GM21528 (cell line): ENCODE results near the gene ADGRF4.
"Not testable (repeated sequence)": the region's sequence is repeated elsewhere in the genome, so short reads cannot be mapped to it uniquely, and the experiment has no call there.

Experiments used
- ATAC-seq: cut with Tn5 transposase; IDR thresholded peaks from one replicate; pipeline ENCODE4 v1.9.1; 2021; ENCODE audit warnings: mild to moderate bottlenecking, moderate library complexity; ENCODE audit not compliant: unreplicated experiment, low FRiP score

The ADGRF4 gene

GRCh38 chr6:47733879-47734558 is 35.6 kb downstream of the ADGRF4 start:
- ATAC-seq: peak; percentile 75

GRCh38 chr6:47734831-47735481 is 36.6 kb downstream of the ADGRF4 start:
- no peak for ATAC-seq

GRCh38 chr6:47736083-47736700 is 37.8 kb downstream of the ADGRF4 start:
- ATAC-seq: no peak

- ATAC-seq: no peak
These were observed 39.0 kb downstream of the ADGRF4 start for GRCh38 chr6:47737406-47737805.

- ATAC-seq: no peak
These were observed 42.3 kb downstream of the ADGRF4 start for GRCh38 chr6:47740714-47741113.

- ATAC-seq: no peak
These were observed 43.4 kb downstream of the ADGRF4 start for GRCh38 chr6:47741807-47742206.

- no peak for ATAC-seq
These were observed 45.4 kb downstream of the ADGRF4 start for GRCh38 chr6:47743744-47744143.

- not testable (repeated sequence) for ATAC-seq
These were observed 46.9 kb downstream of the ADGRF4 start for GRCh38 chr6:47745269-47745668.

GRCh38 chr6:47749757-47750156 is 51.4 kb downstream of the ADGRF4 start:
- no peak for ATAC-seq

- ATAC-seq: no peak
These were observed 54.4 kb downstream of the ADGRF4 start for GRCh38 chr6:47752801-47753200.

- ATAC-seq: no peak
These were observed 61.0 kb downstream of the ADGRF4 start for GRCh38 chr6:47759364-47759763.

- ATAC-seq: no peak
These were observed 64.1 kb downstream of the ADGRF4 start for GRCh38 chr6:47762502-47762901.

- no peak for ATAC-seq
These were observed 68.1 kb downstream of the ADGRF4 start for GRCh38 chr6:47766445-47766844.

GRCh38 chr6:47767102-47767501 is 68.7 kb downstream of the ADGRF4 start:
- ATAC-seq: no peak

- no peak for ATAC-seq
These were observed 71.6 kb downstream of the ADGRF4 start for GRCh38 chr6:47769982-47770381.
